RKO (cell line): ENCODE results near the gene AIP.

Source experiments
- DNase-seq: peaks from one replicate; pipeline ENCODE4 v3.0.0-alpha.2; 2016; ENCODE audit warnings: low spot score

Gene AIP

GRCh38 chr11:67482827-67483798 lies at the start of gene AIP:
Gene AIP, plus strand, starts transcription at chr11:67483026. Its CDS starts 133 bp downstream, at chr11:67483159.
- peak; percentile 98 for DNase-seq

GRCh38 chr11:67433536-67434394 lies 49.1 kb upstream of the AIP start:
- DNase-seq: no peak

- DNase-seq: no peak
These were observed 48.4 kb upstream of the AIP start for GRCh38 chr11:67434395-67434881.

GRCh38 chr11:67435031-67435726 lies 47.6 kb upstream of the AIP start:
- no peak for DNase-seq

- DNase-seq: no peak
These were observed 46.9 kb upstream of the AIP start for GRCh38 chr11:67435727-67436458.

- DNase-seq: no peak
These were observed 46.3 kb upstream of the AIP start for GRCh38 chr11:67436459-67437081.

GRCh38 chr11:67437082-67437808 lies 45.6 kb upstream of the AIP start, which contains the start of gene PTPRCAP:
Gene PTPRCAP, minus strand, starts transcription at chr11:67437682. Its CDS starts 63 bp downstream, at chr11:67437619.
- DNase-seq: no peak

GRCh38 chr11:67437809-67438157 lies 45.0 kb upstream of the AIP start:
- DNase-seq: no peak

- DNase-seq: no peak
These were observed 44.5 kb upstream of the AIP start for GRCh38 chr11:67438158-67438902.

- peak; percentile 47 for DNase-seq
These were observed 43.3 kb upstream of the AIP start for GRCh38 chr11:67439321-67440228.

GRCh38 chr11:67440229-67441097 lies 42.4 kb upstream of the AIP start:
- DNase-seq: no peak

- DNase-seq: no peak
These were observed 41.7 kb upstream of the AIP start for GRCh38 chr11:67441098-67441563.

GRCh38 chr11:67441731-67442351 lies 41.0 kb upstream of the AIP start:
- DNase-seq: no peak

GRCh38 chr11:67442504-67443404 lies 40.1 kb upstream of the AIP start:
- peak; percentile 26 for DNase-seq

GRCh38 chr11:67445515-67445914 lies 37.3 kb upstream of the AIP start:
- no peak for DNase-seq

- DNase-seq: no peak
These were observed 34.6 kb upstream of the AIP start for GRCh38 chr11:67448220-67448609.
